HG03558 (cell line): ENCODE measurements around the gene BMPR1A.
"Not testable (repeated sequence)": the region's sequence is repeated elsewhere in the genome, so short reads cannot be mapped to it uniquely, and the experiment has no call there.

ENCODE experiments used
- ATAC-seq: cut with Tn5 transposase; IDR thresholded peaks from one replicate; pipeline ENCODE4 v1.9.1; 2021; ENCODE audit warnings: moderate number of reproducible peaks; ENCODE audit not compliant: unreplicated experiment; ENCODE audit errors: extremely low read depth

Gene BMPR1A

GRCh38 chr10:86972613-86973380 lies 216.4 kb downstream of the BMPR1A start:
- ATAC-seq: no peak

DNA sequence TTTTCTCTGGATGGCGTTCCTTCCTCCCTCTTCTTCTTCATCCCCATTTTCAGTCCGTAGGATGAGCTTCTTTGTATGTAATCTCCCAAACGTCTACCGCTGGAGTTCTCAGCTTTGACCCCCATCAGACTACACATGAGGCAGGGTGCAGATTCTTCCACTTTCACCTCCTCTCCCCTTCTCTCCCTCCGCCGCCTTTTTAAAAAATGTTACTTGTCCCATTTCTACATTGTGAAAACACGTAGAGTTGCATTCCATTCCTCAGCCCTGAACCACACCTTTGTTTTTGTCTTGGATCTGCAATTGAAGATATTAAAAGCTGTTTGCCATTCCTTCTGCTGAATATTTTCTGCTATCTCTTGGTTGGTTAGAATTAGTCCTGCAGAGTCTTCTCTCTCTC lies 218.1 kb downstream of the BMPR1A start:
- no peak for ATAC-seq

DNA sequence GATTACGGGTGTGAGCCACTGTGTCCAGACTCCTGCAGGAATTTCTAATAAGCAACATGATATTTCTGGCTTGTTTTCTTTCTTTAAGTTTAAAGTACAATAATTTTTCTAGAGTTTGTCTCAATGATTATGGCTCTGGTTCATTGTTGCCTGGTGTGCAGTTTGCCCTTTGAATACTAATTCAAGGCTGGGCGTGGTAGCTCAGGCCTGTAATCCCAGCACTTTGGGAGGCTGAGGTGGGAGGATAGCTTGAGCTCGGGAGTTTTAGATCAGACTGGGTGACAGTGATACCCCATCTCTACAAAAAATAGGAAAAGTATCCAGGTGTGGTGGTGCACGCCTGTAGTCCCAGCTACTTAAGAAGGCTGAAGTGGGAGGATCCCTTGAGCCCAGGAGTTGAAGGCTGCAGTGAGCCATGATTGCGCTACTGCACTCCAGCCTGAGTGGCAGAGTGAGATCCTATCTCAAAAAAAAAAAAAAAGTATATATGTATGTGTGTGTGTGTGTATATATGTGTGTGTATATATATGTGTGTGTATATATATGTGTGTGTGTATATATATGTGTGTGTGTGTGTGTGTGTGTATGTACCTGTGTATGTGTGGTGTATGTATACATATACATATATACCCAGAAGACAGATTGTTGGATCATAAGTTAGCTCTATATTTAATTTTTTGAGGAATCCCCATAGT lies 220.1 kb downstream of the BMPR1A start:
- no peak for ATAC-seq

- ATAC-seq: not testable (repeated sequence)
These were observed 222.0 kb downstream of the BMPR1A start for GRCh38 chr10:86978457-86978856.

DNA sequence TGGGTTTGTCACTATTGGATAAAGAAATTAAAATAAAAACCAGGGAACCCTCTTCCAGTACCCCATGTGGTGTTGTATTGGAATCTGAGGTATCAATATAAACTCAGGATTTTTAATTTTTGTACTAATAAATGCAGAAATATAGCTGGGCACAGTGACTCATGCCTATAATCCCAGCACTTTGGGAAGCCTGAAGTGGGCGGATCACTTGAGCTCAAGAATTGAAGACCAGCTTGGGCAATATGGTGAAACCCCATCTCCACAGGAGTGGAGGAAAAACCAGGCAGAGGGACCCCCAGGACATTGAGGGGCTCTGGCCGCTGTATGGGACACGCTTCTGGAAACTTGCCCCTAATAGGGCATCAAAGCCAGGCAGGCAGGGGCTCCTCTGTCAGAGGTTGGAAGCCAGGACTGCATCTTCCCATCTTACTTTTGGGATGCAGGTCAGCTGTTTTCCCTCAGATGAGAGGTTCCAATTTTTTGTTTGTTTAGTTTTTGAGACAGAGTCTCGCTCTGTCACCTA lies 222.9 kb downstream of the BMPR1A start:
- ATAC-seq: no peak

DNA sequence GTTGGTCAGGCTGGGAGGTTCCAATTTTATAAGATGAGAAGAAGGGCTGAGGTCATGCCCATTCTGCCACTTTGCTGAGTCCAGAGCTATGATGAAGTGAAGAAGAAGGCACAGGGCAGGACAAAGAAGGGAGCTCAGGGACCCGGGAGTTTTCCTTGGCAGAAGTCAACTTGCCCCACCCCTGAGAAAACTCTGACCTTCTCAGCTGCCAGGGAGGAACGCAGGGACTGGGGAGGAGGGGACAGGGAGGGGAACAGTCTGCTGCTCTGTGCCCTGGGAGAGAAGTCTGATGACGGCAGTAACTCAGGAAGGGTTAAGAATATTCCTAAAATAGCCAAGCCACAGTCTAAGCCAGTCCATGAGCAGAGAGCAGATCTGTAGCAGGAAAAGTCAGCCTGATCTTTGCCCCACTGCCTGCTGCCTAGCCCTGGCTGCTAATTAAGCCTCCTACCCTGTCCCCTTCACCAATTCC lies 223.6 kb downstream of the BMPR1A start:
- ATAC-seq: no peak

GRCh38 chr10:86981020-86981419 lies 224.6 kb downstream of the BMPR1A start:
- ATAC-seq: not testable (repeated sequence)

- ATAC-seq: no peak
These were observed 225.3 kb downstream of the BMPR1A start for GRCh38 chr10:86981716-86982115.
